ENCODE measurements around the gene FAM187B. TPM values are rescaled to one million over a fixed set of nuclear protein-coding genes. Genes with fewer than 3 reads are reported as not detected.

Gene FAM187B
- total and polyA plus RNA-seq, 2 of the 8 experiments (the other 6 are each of a cell fraction or from before 2014, with no cell fraction given) = not detected

- TF ChIP-seq KDM4A (IDR thresholded peaks at IDR 0.05; ENCODE audit: low read depth, low read length, severe bottlenecking) (no peak), TCF12 (IDR thresholded peaks at IDR 0.05; ENCODE audit: low read depth, low read length) (no peak)
Measured at GRCh38 chr19:35178701-35179100, 49.8 kb downstream of the FAM187B start (continued).
